ENCODE measurements around the gene CDK5RAP3. TPM values are rescaled to one million over a fixed set of nuclear protein-coding genes. Genes with fewer than 3 reads are reported as not detected.

CDK5RAP3 gene
- total RNA-seq, 1 donor from 2014 or later, result 73.4 TPM

DNA sequence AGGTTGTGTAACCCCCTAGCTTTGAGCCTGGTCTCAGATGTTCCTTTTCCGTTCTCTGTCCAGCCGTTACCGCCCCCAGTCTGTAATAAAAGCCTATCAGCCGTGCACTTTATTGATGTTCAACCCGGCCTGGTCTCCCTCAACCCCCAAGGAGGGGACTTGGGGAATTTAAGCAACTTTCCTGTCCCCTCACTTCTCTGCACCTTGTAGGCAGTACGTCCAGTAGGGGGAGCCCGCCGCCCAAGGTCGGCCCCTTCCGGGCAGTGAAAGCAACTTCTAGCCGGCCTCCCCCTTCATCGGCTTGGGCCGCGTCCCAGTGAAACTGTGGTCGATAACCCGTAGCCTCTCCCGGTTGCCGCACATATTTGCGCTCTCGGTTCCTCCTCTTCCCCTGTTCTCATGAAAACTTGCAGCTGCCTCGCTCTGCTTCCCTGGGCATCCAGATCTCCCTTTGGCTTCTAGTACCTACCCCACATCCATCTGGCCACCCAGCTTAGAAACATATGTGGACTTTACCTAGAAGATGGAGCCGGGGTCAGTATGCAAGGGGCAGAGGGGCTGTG, 21.6 kb upstream of the CDK5RAP3 start:
- ATAC-seq, result peak; percentile 59

DNA sequence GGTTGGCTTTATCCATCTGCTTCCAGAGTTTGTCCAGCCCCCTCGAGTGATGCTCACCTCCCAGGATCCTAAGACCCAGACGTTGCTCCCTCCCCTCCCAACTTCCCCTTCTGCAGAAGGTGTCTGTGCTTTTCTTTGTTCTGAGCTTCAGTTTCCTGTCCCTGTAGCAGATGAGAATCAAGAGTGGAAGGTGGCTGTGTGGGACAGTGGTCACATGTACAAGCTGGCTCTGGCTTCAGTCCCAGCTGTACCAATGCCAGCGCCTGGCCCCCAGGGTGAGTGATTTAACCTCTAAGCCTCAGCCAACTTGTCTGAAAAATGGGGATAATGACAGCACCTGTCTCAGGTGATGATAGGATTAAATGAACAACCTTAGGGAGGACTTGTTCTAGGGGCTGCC, 21.0 kb upstream of the CDK5RAP3 start:
- no peak for ATAC-seq

DNA sequence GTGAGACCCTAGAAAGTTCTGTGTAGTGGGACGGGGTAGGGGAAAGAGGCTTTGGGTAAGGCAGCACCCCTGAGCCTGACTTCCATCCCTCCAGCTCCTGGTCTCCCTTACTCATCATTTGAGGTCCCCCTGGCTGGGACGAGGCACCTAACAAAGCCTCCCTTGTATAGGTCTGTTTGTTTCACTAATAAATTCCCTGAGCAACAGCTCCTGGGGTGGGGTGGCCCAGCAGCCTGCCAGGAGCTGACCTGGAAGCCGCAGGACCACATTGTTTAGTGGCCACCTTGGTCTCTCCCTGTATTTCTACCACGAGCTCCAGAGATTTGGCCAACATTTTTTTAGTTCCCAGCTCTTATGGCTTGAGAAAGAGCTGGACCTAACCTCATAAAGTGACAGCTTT, 20.5 kb upstream of the CDK5RAP3 start:
- no peak for ATAC-seq

DNA sequence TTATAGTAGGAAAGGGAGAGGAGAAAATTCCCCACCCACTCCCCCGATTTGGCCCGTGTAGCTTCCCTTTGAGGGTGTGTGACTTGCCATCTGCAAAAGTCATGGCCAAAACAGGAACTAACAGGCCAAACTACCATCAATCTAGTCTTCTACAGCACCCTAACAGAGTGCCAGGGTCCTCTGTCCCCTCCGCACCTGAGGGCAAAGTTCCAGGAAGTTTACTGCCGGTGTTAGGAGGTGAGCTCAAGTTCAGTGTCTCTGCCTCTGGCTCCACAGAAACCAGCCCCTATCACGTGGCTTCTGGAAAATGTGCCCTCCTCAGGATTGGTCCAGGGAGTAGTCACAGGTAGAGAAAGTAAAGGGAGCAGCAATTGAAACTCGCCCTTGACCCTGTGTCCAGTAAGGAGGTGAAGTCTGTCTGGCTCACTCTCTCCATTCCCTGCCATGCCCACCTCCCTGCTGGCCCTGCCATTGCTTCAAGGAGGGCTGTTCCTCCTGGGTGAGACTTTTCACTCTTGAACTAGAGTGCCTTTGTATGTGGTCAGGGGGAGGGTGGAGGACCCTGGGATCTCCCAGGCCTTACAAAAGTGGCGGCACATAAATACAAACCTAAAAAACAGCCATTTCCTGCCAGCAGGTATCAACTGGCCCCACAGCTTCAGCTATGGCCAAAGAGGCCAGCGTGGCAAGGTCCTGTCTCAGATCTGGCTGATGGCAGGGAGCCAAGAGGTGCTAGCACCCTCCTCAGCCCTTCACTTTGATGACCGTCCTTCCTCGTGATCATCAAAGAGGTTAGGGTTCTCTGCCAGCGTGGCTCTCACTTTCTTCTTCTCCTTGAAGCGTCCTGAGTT, 18.5 kb upstream of the CDK5RAP3 start:
- no peak for ATAC-seq

DNA sequence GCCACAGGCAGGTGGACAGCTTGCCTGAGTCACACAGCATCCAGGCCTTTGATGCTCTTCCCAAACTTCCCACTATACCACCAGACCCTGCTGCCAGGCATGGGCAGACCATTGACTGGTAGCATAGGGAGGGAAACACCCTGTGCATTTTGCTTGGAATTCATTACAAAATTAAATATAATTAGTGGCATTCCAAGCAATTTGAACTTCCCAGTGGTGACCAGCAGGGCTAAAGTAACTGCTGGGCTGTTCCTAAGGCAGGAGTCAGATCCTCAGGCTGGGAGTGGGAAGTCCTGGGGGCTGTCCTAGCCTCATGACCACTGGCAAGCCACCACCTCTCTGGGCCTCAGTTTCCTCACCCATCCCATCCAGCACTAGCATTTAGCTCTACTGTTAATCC, 17.0 kb upstream of the CDK5RAP3 start:
- ATAC-seq, result no peak

DNA sequence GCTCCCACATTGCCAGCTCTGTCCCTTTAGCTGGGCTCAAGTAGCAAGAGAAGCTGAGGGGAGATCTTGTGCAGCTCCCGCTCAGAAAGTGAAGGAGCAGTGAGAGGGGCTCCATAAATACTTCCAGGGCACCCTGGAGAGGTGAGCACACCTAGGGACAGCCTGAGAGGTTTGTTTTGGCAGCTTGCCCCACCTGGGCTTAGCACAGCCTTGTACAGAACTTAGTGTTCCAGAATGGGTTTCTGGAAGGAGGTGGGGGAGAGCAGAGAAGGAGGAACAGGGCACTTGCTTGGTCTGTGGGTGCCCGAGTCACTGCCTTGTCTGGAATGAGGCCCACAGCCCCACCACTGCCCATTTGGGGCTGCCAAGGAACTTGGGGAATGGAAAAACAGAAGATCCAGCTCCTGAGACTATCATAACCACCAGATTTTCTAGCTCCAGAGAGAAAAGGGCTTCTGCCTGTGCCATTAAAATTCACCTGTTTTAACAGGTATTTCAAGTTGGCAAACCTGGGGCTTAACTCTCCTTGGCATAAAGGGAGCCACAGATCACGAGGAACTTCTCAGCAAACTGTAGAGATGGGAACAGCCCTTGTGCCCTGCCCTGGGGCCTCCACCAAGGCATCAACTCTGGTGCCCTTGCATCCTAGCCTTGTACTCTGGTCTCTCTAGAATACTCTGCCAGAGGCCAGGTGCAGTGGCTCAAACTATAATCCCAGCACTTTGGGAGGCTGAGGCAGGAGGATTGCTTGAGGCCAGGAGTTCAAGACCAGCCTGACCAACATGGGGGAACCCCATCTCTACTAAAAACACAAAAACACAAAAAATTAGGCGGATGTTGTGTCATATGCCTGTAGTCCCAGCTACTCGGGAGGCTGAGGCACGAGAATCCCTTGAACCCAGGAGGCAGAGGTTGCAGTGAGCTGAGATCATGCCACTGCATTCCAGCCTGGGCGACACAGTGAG, 15.1 kb upstream of the CDK5RAP3 start:
- peak; percentile 68 for ATAC-seq

DNA sequence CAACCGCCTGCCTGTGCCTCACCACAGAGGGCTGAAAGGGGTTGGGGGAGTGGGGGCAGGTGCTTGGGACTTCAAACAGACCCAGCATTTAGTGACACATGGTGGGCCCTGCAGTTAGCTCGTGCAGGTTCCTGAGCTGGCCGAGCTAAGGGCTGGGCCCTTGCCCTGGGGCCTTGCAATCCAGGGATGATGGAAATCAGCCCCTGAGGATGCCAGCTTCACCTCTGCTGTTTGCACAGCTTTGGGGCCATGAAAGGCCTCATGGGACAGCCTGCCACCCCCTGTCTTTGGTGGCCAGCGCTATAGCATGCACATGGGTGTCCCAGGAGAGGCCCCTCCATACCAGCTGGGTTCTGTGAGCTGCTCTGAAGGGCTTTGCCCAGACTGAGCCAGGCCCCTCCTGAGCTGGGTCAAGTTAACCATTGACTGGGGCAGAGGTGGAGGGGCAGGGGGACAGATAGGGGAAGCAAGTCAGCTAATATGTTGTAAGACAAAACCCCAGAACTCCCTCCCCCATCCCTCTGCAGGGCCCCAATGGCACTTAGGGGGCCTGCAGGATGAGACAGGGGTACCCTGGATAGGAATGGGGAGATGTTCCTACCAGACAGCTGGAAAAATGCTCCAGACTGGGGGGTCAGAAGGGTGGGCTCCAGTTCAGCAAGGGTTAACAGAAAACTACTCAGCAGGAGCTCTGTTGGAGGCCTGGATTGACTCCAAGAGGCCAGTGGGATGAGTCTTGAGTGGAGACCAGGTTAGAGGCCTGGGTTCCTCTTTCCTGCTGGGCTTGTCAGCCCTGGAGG, 13.9 kb upstream of the CDK5RAP3 start:
- peak; percentile 3 for ATAC-seq

DNA sequence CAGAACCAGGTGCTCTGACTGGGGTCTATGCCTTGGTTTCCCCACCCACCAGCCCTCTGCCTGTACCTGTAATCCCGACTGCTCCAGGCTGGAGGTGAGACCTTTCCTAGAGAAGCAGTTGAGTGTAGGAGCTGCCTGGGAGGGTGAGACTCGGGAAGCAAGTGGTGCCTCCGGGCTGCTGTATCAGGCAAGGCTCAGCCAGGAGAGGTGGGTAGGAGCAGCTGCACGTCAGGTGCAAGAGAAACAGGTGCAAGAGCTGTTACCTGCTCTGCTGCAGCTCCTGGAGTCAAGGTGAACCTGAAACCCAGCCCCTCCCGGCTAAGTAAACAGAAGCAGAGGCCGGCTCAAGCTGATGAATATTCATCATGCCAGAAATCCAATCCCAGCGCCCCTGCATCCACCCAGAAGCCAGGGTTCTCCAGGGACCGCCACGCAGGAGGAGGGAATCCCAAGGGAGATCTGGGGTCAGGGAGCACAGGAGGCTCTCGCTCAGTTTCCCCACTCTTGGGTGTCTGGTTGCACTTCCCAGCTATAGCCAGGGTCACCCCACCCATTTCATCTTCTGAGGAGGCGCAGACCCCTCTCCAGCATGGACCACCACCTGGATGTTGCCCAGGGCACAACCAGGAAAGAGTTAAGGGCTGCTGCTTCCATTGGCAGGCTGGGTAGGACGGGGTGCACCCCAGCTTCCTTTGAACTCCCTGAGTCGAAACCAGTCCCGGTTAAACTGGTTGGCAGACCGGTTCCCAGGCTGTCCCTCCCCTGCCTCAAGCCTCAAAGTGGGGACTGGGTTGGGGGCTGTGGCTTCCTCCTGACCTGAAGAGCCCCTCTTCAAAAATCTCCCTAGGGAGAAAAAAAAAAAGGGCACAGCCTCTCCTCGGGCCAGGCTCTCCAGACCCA, 13.1 kb upstream of the CDK5RAP3 start, which contains the start of gene PRR15L:
TSS of gene PRR15L (minus strand) at position 293 of the 900 bp plus-strand sequence. CDS start 4,649 bp downstream, outside the sequence.
- peak; percentile 84 for ATAC-seq

DNA sequence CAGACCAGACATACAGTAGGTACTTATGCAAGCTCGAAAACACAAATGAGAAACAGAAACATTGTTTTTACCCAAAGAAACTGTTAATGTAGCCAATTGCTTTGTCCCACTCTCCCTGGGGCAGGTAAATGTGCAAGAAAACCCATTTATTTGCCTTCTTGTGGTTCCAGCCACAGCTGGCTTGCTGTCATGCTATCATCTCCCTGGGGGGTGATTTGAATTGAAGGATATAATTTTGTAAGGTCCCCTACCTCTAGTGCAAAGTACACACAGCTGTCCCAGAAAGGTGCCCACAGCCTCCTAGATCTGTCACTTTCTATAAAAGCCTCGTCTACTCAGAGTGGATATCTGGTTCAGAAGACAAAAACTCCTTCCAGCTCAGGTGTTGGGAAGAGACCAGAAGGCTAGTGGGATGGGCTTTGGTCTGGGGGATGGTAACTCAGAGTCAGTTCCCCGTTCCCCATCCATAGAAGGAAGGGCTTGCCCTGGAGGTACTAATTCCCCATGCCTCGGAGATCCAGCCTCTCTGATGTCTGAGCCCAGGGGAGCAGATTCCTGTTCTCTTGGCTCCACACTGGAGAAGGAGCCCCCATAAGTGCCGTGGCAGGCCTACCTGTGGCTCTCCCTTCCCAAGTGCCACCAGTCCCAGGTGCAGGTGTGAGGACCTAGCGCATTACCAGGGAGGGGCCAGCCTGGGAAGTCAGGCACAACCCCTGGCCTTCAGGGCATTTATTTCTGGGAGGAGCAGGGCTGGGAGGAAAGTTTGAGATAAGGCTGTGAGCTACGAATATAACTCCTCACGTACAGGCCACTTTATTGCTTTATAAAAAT, 10.9 kb upstream of the CDK5RAP3 start:
- no peak for ATAC-seq

DNA sequence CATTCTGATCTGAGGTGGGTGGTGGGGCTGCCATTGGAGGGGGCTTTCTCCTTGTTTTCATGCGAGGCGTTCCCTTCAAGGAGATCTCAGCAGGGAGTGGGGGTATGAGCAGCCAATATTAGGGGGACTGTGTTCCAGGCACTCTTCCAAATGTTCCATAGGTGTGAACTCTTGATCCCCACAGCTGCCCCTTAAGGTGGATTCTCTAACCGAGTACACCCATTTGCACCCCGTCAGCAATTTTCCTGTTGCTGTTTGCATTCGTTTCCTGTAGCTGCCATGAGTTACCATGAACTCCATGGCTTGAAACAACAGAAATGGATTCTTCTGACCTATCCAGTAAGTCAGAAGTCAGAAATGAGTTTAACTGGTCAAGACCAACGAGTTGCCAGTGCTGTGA, 9.5 kb upstream of the CDK5RAP3 start:
- no peak for ATAC-seq

DNA sequence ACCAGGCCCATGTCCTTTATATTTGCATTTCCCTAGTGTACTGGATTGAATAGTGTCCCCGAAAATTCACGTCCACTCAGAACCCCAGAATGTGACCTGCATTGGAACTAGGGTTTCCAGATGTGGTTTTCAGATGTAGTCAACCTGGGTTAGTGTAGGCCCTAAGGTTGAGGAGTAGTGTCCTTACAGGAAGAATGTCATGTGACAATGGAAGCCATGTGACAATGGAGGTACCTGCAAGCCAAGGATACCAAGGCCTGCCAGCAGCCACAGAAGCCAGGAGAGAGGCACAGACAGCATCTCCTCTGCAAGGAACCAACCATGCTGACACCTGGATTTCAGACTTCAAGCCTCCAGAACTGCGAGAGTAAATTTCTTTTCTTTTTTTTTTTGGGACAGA, 8.0 kb upstream of the CDK5RAP3 start:
- no peak for ATAC-seq

DNA sequence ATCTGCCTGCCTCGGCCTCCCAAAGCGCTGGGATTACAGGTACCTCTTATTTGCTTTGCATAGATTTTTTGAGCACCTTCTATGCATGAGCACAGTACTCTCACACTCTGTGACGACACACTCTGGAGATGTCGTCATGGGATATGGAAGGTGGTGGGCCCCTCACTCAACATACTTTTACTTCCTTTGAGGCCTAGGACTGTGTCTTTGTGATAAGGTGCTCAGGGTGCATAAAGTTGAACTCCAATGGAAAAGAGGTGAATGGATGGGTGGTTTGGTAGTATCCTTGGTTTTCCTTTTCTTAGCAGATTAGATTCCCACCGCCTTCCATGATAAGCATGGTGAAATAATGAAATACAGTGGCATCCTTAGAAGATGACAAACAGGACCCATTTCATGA, 6.1 kb upstream of the CDK5RAP3 start:
- no peak for ATAC-seq

DNA sequence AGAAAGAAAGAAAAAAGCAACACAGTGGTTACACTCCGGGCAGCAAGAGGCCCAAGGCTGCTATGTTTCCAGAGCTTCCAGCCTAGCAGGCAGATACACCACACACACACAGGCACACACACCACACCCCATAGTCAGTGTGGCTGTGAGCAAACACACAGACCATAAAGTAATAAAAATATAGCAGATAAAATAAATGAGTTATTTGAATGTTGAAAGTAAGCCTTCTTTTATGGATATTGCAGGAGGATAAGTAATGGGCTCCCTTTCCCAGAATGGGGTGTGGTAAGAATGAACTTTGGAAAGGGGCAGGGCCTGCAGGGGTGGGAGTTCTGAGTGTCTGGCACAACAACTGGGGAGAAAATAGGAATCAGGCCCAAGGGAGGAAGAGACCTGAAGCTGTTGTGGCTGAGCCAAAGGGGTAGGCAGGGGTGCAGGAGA, 4.8 kb upstream of the CDK5RAP3 start:
- no peak for ATAC-seq

DNA sequence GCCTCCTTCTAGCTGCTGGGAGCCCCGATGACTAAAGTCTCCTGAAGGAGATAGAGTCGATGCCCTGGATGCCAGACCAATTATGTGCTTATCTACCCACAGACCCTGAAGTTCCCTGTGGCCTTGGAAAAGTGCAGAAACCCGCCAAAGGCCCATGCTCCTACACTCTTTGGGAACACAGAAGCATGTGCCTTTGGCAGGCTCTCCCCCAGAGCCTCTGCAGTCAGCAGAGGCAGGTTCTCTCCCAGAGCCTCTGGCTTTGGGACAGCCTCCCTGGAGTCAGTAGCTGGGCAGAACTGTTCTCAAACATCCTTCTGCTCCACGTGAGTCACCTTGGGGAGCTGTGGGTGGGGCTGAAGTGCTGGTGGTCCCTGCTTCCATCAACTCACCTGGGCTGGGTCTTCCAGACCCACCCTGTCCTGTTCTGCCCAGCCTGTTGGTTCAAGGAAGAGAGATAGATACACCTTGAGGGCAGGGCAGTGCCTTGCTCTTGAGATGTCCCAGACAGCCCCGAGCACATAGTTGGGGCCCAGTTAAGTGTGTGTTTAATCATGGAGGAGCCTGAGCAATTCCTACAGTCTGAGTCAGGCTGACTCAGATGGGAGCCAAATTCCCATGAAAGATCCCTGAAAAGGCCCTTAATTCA, 3.2 kb upstream of the CDK5RAP3 start:
- ATAC-seq, result peak; percentile 67

DNA sequence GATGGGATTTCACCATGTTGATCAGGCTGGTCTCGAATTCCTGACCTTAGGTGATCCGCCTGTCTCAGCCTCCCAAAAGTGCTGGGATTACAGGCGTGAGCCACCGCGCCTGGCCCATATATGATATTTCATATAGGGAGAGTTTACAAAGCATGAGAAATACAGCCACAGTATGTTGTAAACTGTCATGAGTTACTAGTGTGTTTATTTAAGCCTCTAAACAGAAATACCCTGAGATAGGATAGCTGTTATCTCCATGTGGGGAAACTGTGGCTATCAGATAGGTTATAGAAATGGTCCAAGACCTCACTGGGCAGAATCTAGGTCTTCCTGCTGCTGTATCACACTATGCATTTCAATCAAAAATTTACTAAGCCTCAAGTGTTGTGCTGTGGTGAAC, 2.1 kb upstream of the CDK5RAP3 start:
- ATAC-seq, result no peak

DNA sequence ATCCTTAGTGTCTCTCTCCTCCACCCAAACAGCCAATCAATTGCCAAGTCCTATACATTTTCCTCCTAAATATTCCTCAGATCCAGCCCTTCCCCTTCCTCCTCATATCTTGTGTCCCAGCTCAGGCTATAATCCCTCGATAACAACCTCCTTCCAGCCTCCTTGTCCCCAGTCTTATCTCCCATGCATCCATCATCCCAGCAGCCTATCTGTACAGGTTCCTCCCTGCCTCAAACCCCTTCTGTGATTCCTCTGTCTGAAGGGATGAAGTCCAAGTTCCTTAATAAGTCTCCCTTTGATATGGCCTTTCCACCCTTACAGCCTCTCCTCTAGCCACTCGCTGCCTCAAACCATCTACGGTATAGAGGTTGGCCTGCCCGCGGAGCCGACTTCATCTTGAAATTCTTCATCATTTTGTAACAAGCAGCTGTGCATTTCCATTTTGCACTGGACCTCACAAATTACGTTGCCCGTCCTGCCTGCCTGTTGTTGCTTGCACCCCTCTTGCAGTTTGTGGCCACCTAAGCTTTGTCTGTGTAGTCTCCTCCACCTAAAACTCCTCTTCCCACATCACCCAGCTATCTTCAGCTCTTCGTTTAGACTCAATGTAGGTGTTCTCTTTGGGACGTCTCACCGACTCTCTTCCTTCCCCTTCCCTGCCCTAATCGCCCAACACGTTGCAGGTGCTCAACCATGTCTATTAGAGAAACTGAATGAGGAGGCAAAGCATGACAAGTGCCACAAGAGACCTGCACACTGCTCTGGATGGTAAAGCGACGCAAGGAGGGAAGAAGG, 786 bp upstream of the CDK5RAP3 start:
- ATAC-seq, result no peak

DNA sequence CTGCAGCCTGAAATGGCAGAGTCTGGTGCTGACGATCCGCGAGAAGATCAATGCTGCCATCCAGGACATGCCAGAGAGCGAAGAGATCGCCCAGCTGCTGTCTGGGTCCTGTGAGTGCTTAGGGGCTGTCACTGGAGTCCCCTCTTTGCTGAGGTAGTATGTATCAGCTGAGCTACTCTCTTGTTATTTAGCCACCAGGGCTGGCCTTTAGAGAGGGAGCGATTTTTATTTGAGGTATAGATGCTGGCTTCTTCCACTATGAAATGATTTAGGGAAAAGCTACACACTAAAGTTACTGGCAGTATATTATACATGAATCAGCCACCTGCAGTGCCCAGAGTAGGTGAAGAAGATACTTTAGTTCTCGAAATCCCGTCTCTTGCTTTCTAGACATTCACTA, 2.6 kb downstream of the CDK5RAP3 start:
- no peak for ATAC-seq

DNA sequence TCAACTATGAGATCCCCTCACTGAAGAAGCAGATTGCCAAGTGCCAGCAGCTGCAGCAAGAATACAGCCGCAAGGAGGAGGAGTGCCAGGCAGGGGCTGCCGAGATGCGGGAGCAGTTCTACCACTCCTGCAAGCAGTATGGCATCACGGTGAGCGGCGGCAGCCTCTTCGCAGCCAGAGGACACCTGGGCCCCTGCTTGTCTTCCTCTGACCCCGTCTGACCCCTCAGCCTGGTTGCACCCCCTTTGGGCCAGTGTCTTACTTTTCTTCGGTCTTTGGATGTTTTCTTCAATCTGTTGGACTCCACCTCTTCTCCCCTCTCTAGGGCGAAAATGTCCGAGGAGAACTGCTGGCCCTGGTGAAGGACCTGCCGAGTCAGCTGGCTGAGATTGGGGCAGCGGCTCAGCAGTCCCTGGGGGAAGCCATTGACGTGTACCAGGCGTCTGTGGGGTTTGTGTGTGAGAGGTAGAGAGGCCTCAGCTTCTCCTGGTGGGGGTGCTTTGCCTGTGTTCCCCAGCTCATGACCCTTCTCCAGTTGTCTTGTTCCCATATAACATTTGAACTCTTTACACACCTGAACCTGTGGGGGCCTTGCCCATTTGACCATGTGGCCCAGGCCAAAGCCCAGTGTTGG, 4.4 kb downstream of the CDK5RAP3 start:
- no peak for ATAC-seq

All from esophagus mucosa (tissue), 1 donor.